Measurements from ENCODE around the gene MAN1B1.
A peak's percentile ranks its signal among the peaks of the same experiment; 100 is the strongest.

Gene MAN1B1

DNA sequence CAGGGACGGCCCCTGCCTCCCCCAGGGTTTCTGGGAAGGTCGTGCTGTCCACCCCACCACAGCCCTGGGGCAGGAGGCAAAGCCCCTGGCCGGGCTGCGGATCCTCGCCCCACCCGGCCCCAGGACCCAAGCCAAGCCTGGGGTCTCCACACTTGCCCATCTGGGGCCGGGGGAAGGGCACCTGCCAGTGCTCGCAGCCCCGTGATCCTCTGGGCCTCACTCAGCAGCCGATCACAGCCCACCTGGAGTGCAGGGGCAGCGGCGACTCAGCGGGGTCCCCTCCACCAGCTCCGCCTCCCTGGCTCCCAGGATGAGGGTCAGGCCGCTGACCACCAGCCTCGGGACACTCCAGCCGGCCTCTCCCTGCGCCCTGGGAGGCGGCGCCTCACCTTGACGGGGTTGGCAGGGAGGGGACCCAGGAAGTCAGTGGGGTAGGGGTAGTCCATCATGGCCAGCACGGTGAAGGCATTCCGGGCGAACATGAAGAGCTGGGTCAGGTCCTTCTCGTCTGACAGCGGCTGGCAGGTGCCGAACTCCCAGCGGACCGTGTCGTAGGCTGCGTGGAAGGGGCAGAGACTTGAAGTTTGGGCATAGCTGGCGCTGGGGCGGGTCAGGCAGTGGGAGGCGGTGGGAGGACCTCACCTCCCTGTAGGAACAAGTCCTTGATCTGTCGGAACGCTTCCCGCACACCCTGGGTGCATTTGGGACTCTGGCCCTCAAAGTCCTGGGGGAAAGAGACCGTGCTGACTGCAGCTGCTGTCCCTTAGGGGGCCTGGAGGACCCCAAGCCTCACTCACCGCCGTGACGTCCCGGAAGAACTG lies 26.0 kb downstream of the MAN1B1 start:
- DNase-seq (ENCODE audit: low spot score): peak; percentile 28
- TF ChIP-seq, protein P1, sequence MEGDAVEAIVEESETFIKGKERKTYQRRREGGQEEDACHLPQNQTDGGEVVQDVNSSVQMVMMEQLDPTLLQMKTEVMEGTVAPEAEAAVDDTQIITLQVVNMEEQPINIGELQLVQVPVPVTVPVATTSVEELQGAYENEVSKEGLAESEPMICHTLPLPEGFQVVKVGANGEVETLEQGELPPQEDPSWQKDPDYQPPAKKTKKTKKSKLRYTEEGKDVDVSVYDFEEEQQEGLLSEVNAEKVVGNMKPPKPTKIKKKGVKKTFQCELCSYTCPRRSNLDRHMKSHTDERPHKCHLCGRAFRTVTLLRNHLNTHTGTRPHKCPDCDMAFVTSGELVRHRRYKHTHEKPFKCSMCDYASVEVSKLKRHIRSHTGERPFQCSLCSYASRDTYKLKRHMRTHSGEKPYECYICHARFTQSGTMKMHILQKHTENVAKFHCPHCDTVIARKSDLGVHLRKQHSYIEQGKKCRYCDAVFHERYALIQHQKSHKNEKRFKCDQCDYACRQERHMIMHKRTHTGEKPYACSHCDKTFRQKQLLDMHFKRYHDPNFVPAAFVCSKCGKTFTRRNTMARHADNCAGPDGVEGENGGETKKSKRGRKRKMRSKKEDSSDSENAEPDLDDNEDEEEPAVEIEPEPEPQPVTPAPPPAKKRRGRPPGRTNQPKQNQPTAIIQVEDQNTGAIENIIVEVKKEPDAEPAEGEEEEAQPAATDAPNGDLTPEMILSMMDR (IDR thresholded peaks at IDR 0.05; ENCODE audit: extremely low read depth, missing control alignments): no peak

DNA sequence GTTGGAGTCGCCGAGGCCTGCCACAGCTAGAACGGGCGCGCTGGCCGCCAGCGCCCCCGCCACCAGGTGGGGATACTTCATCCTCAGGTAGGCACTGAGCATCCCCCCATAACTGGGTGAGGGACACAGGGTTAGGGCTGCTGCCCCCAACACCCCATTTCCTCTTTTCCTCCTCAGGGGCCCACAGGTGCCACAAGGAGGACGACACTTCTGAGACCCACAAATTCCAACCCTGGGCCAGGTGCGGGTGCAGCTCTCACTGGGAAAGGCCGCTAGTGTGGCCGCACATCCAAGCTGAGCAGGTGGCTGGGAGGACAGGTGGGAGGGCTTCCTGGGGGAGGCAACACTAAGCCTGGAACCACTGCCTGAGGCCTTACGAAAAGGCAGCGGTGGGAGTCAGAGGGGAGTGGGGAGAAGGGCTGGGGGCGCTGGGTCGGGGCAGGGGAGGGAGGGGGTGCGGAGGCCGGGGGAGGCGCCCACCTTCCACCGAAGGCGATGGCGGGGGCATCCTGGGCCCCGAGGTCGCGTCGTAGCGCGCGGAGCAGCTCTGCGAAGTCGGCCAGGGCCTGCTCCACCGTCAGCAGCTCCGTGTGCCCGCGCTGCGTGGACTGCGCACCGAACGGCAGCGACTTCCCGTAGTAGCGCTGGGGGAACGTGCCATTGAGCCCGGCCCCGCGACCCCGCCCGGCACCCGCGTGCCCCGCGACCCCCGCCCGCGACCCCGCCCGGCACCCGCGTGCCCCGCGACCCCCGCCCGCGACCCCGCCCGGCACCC lies 26.8 kb downstream of the MAN1B1 start:
- peak; percentile 79 for DNase-seq (ENCODE audit: low spot score)
- TF ChIP-seq, protein P1 (IDR thresholded peaks at IDR 0.05; ENCODE audit: extremely low read depth, missing control alignments): no peak

DNA sequence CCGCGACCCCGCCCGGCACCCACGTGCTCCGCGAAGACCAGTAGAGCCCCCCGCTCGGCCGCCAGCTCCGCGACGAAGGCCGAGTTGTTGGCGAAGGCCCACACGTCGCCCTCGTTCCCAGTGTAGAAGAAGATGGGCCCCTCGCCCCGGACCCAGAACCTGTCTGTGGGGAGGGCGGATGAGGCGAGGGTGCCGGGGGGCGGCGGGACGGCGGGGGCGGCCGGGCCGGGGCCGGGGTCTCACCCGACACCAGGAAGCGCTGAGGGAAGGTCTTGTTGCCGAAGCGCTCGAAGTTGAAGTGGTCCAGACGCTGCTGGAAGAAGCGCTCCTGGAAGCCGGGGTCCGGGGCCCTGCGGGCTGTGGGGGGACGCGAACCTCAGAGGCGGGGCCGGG lies 27.4 kb downstream of the MAN1B1 start:
- peak; percentile 78 for DNase-seq (ENCODE audit: low spot score)
- TF ChIP-seq, protein P1 (IDR thresholded peaks at IDR 0.05; ENCODE audit: extremely low read depth, missing control alignments): no peak

DNA sequence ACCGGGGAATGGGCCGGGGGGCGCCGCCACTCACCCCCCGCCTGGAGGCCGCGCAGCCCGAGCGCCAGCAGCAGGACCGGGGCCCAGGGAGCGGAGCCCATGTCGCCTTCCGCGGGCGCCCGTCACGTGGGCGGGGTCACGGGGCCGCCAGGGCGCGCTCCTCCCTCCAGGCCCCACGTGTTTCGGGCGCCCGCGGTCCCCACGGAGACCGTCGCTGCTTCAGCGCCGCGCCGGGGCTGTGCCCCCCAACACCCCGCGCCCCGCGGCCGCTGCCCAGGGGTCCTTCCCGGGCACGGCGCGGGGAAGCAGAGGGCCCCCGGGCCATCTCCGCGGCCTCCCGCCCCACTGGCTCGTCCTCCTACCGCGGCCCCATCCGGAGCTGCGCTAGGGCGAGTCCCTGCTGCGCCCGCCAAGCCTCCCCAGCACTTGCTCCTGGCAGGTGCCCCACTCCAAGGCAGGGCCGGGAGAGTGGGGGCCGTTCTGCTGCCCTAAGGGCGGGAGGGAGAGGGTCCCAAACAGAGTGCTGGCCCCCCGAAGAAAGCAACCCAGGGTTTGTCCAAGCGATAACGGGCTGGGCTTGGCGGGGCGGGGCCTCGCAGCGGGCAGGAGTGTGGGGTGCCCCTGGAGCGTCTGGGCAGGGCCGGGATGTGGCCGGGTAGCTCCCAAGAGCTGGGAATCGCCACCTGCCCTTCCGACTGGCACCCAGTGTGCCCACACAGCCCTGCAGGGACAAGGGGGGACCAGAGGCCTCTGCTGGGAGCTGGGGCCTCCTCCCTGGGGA lies 28.0 kb downstream of the MAN1B1 start, which contains the start of gene DPP7:
DPP7 (minus strand) TSS at position 121 of the 781 bp plus-strand sequence; CDS start at position 101, 20 bp downstream.
- TF ChIP-seq, protein P1 (IDR thresholded peaks at IDR 0.05; ENCODE audit: extremely low read depth, missing control alignments): no peak
- DNase-seq (ENCODE audit: low spot score): peak; percentile 98

DNA sequence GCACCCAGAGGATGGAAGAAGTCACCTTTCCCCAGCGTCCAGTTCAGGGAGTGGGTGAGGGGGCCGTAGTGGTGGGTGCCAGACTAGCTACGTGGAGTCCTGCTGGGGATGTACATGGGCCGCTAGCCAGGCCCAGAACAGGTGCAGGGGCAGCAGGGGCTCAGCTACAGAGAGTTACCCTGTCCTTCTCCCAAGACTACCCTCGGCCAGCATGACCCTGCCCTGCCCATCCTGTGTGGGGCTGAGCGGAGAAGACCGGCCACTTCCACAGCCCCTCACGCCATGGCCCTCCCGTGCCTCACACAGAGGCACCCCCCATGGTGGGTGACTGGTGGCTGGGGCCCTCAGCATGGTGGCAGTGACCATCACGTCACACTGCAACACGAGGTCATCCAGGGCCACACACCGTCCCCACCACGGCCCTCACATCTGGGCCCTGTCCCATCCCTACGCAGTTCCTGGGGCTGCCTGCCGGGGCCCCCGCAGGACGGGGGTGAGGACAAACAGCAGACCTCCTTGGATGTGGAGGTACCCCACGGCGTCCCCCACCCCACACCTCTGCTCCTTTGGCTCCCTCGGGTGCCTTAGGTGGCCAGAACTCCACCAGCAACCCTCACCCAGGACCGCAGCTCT lies 28.7 kb downstream of the MAN1B1 start:
- no peak for DNase-seq (ENCODE audit: low spot score)
- TF ChIP-seq, protein P1 (IDR thresholded peaks at IDR 0.05; ENCODE audit: extremely low read depth, missing control alignments): no peak

GRCh38 chr9:137116027-137116507 lies 29.3 kb downstream of the MAN1B1 start:
- DNase-seq (ENCODE audit: low spot score): no peak
- TF ChIP-seq, protein P1 (IDR thresholded peaks at IDR 0.05; ENCODE audit: extremely low read depth, missing control alignments): no peak
